Activated naive CD8-positive, alpha-beta T cell treated with anti-CD3 and anti-CD28 coated beads for 36 hours (primary cell): Measurements from ENCODE around the gene HINT3. TPM values are rescaled to one million over a fixed set of nuclear protein-coding genes. Genes with fewer than 3 reads are reported as not detected.

Experiments used
- total RNA-seq, 2 experiments: library from RNA; stranded (reverse); gene quantifications; one replicate each; pipeline ENCODE4 v1.2.3, GENCODE V29; 2021

HINT3 gene
- total RNA-seq, 2 experiments from 2014 or later: 9.3 to 9.5 TPM

Other genes with a start within 250 kb of the HINT3 start
- gene HEY2, start 207.1 kb upstream of the HINT3 start, total RNA-seq: not detected
- 10 to 100 TPM; 73.7 to 76.4 TPM for gene NCOA7, start 165.8 kb upstream of the HINT3 start, total RNA-seq
- 10 to 100 TPM; 40.1 to 42.5 TPM for gene TRMT11, start 29.8 kb downstream of the HINT3 start, total RNA-seq